H1 (cell line): ENCODE measurements around the gene MPEG1. TPM values are rescaled to one million over a fixed set of nuclear protein-coding genes. Genes with fewer than 3 reads are reported as not detected.

Experiments
- CTCF ChIA-PET: fragments of 300-600 bp; sonication (Branson Sonifier 250); formaldehyde crosslinking; loops from one replicate; lab custom pipeline; 2021; ENCODE audit not compliant: partially characterized antibody; lab: Charles Lee
- POLR2A ChIA-PET: fragments of 300-600 bp; sonication (Branson Sonifier 250); formaldehyde crosslinking; loops from one replicate; lab custom pipeline; 2021; ENCODE audit warnings: inconsistent platforms; ENCODE audit not compliant: partially characterized antibody; lab: Charles Lee
- DNase-seq, 2 experiments: peaks; one replicate each; pipeline versions ENCODE4 v3.0.0 to v3.0.0-alpha.2; 2010 to 2022; ENCODE audit warnings: low spot score in 2 of 2, low read depth in 1 of 2, mixed read lengths in 1 of 2
- FAIRE-seq: peaks from 2 replicates; lab custom pipeline; 2011; peaks lifted over from hg19 to GRCh38; lab: Jason Lieb, UNC
- H2AFZ ChIP-seq: 2 replicates; pipeline ENCODE4 v1.8.1; 2012; ENCODE audit warnings: low read length, inconsistent platforms
- H2AK5ac ChIP-seq: 2 replicates; pipeline ENCODE4 v1.6.1; 2013; ENCODE audit warnings: low read depth, low read length
- H2BK120ac ChIP-seq: replicated peaks from 2 replicates; pipeline ENCODE3; 2013; ENCODE audit warnings: low read depth, low read length, inconsistent platforms
- H2BK12ac ChIP-seq: 2 replicates; pipeline ENCODE4 v1.6.1; 2013; ENCODE audit warnings: low read depth, low read length
- H2BK15ac ChIP-seq: 2 replicates; pipeline ENCODE4 v1.6.1; 2013; ENCODE audit warnings: low read length
- H2BK20ac ChIP-seq: 2 replicates; pipeline ENCODE4 v1.6.1; 2013; ENCODE audit warnings: low read length
- H2BK5ac ChIP-seq: 2 replicates; pipeline ENCODE4 v1.6.1; 2013; ENCODE audit warnings: low read depth, low read length
- H3K14ac ChIP-seq: 2 replicates; pipeline ENCODE4 v1.6.1; 2013; ENCODE audit warnings: inconsistent platforms; ENCODE audit not compliant: insufficient read length
- H3K18ac ChIP-seq: 2 replicates; pipeline ENCODE4 v1.6.1; 2013; ENCODE audit warnings: low read length; ENCODE audit errors: extremely low read depth
- H3K23ac ChIP-seq: 2 replicates; pipeline ENCODE4 v1.6.1; 2013; ENCODE audit warnings: inconsistent platforms; ENCODE audit not compliant: insufficient read length
- H3K23me2 ChIP-seq: 2 replicates; pipeline ENCODE4 v1.6.1; 2013; ENCODE audit warnings: low read depth, low read length
- H3K27ac ChIP-seq: 2 replicates; pipeline ENCODE4 v1.6.1; 2011; ENCODE audit warnings: low read depth, low read length, inconsistent platforms
- H3K27me3 ChIP-seq, 4 experiments: replicated peaks in 1 of 4; 1 replicate in 1 of 4; 2 replicates in 3 of 4; pipeline versions ENCODE4 v1.6.1 to v1.8.1; 2011 to 2013; ENCODE audit warnings: low read length in 3 of 4, mild to moderate bottlenecking in 3 of 4, inconsistent platforms in 2 of 4, mixed read lengths in 2 of 4, moderate library complexity in 1 of 4; ENCODE audit not compliant: control insufficient read depth in 3 of 4, insufficient read depth in 3 of 4; ENCODE audit errors: extremely low read depth in 1 of 4
- H3K36me3 ChIP-seq, 4 experiments: 2 replicates each; pipeline versions ENCODE4 v1.6.1 to v1.8.1; 2011 to 2013; ENCODE audit warnings: mild to moderate bottlenecking in 4 of 4, low read length in 3 of 4, moderate library complexity in 2 of 4, control low read depth in 1 of 4, inconsistent platforms in 1 of 4; ENCODE audit not compliant: insufficient read depth in 4 of 4, control insufficient read depth in 2 of 4
- H3K4ac ChIP-seq: replicated peaks from 2 replicates; pipeline ENCODE3; 2013; ENCODE audit warnings: low read length, low read depth, mixed read lengths, inconsistent platforms; ENCODE audit not compliant: insufficient read length
- H3K4me1 ChIP-seq, 4 experiments: replicated peaks in 1 of 4; 1 replicate in 1 of 4; 2 replicates in 3 of 4; pipeline versions ENCODE4 v1.6.1 to v1.8.1; 2011 to 2013; ENCODE audit warnings: low read length in 3 of 4, inconsistent platforms in 2 of 4, mixed read lengths in 1 of 4; ENCODE audit not compliant: insufficient read depth in 4 of 4, control insufficient read depth in 3 of 4
- H3K4me2 ChIP-seq, 2 experiments: 2 replicates each; pipeline versions ENCODE4 v1.6.1 to v1.8.1; 2011 to 2013; ENCODE audit warnings: low read depth in 2 of 2, low read length in 2 of 2, control low read depth in 1 of 2, inconsistent platforms in 1 of 2, mild to moderate bottlenecking in 1 of 2; ENCODE audit not compliant: insufficient read depth in 1 of 2
- H3K4me3 ChIP-seq, 4 experiments: fragments of 200-600, 300-600 bp in 1 of 4; sonication (generic), shearing (Covaris generic), sonication (Bioruptor Twin) in 1 of 4; 2 replicates each; pipeline versions ENCODE4 v1.5.1 to v1.8.1; 2011 to 2016; ENCODE audit warnings: low read length in 4 of 4, low read depth in 3 of 4, control low read depth in 2 of 4, inconsistent platforms in 2 of 4, mild to moderate bottlenecking in 2 of 4, mixed read lengths in 1 of 4, moderate library complexity in 1 of 4; ENCODE audit not compliant: insufficient read depth in 2 of 4; ENCODE audit errors: extremely low read depth in 1 of 4
- H3K56ac ChIP-seq: replicated peaks from 2 replicates; pipeline ENCODE3; 2013; ENCODE audit warnings: low read depth, mild to moderate bottlenecking, mixed read lengths, low read length, inconsistent platforms; ENCODE audit not compliant: insufficient read length
- H3K79me1 ChIP-seq: 2 replicates; pipeline ENCODE4 v1.6.1; 2013; ENCODE audit warnings: low read depth, low read length, control low read depth
- H3K79me2 ChIP-seq, 2 experiments: 2 replicates each; pipeline versions ENCODE4 v1.6.1 to v1.8.1; 2012 to 2013; ENCODE audit warnings: low read length in 2 of 2, mild to moderate bottlenecking in 2 of 2, inconsistent platforms in 1 of 2; ENCODE audit not compliant: insufficient read depth in 2 of 2, control insufficient read depth in 1 of 2
- H3K9ac ChIP-seq, 4 experiments: replicated peaks in 1 of 4; 1 replicate in 1 of 4; 2 replicates in 3 of 4; pipeline versions ENCODE4 v1.6.1 to v1.8.1; 2011 to 2013; ENCODE audit warnings: low read depth in 3 of 4, low read length in 3 of 4, control low read depth in 2 of 4, mild to moderate bottlenecking in 2 of 4, moderate library complexity in 2 of 4, inconsistent platforms in 1 of 4; ENCODE audit errors: extremely low read depth in 1 of 4
- H3K9me3 ChIP-seq, 2 experiments: 2 replicates each; pipeline versions ENCODE4 v1.6.1 to v1.8.1; 2012 to 2013; ENCODE audit warnings: mild to moderate bottlenecking in 2 of 2, moderate library complexity in 2 of 2, control low read depth in 1 of 2, inconsistent platforms in 1 of 2, low read depth in 1 of 2, low read length in 1 of 2, mixed read lengths in 1 of 2; ENCODE audit not compliant: insufficient read depth in 2 of 2
- H4K20me1 ChIP-seq, 2 experiments: replicated peaks in 1 of 2; 2 replicates each; pipeline versions ENCODE3 to v1.8.1; 2011 to 2013; ENCODE audit warnings: inconsistent platforms in 2 of 2, low read length in 2 of 2, mild to moderate bottlenecking in 1 of 2; ENCODE audit not compliant: insufficient read depth in 2 of 2, control insufficient read depth in 1 of 2
- H4K5ac ChIP-seq: 2 replicates; pipeline ENCODE4 v1.6.1; 2013; ENCODE audit warnings: low read length, low read depth, mixed read lengths, inconsistent platforms; ENCODE audit not compliant: insufficient read length
- H4K8ac ChIP-seq: 2 replicates; pipeline ENCODE4 v1.8.0; 2013; ENCODE audit warnings: mild to moderate bottlenecking, moderate library complexity, low read length, inconsistent platforms; ENCODE audit not compliant: insufficient read depth; ENCODE audit errors: extremely low read depth
- H4K91ac ChIP-seq: replicated peaks from 2 replicates; pipeline ENCODE3; 2013; ENCODE audit warnings: low read length, mixed read lengths, inconsistent platforms; ENCODE audit not compliant: insufficient read length
- PHF8 ChIP-seq: fragments of 200-600 bp; sonication (generic); conservative IDR thresholded peaks from 2 replicates; pipeline ENCODE4 v1.7.1; 2012; ENCODE audit warnings: low read depth, mild to moderate bottlenecking, inconsistent platforms, low read length, moderate library complexity
- TAF1 ChIP-seq: IDR thresholded peaks from 2 replicates; pipeline ENCODE4 v1.6.1; 2011; ENCODE audit warnings: mild to moderate bottlenecking, low read depth, low read length
- WGBS, 2 experiments: shearing (Covaris generic) in 1 of 2; methylation state at CpG; one replicate each; pipeline versions ENCODE4 v1.1.6 to v1.1.7; 2013 to 2015; ENCODE audit warnings: low lambda C conversion rate in 2 of 2, mixed read lengths in 2 of 2, inconsistent platforms in 1 of 2, low coverage in 1 of 2, missing lambda C conversion rate in 1 of 2; ENCODE audit not compliant: insufficient replicate concordance in 2 of 2, insufficient coverage in 1 of 2, insufficient read length in 1 of 2; ENCODE audit errors: extremely low coverage in 1 of 2, missing lambda C conversion rate in 1 of 2; 5-methylcytosine and 5-hydroxymethylcytosine counted together
- polyA plus RNA-seq, 7 experiments: library from polyadenylated mRNA; depleted of rRNA in 3 of 7; stranded (reverse) in 5 of 7; unstranded in 2 of 7; fragments of >200 nt in 5 of 7; fragments of 200-250 nt in 2 of 7; gene quantifications; 1 replicate in 5 of 7; 2 replicates in 1 of 7; 4 replicates in 1 of 7; pipeline versions ENCODE4 v1.2.1 to v1.2.3, GENCODE V29; 2011 to 2013; ENCODE audit warnings: missing spikeins in 2 of 7, mixed read lengths in 2 of 7
- total RNA-seq: library from RNA; stranded (reverse); fragmentation: NEBNext Ultra II Directional; extraction: Animal tissue kit (Norgen Biotek cat#: 25700); gene quantifications from 2 replicates; pipeline ENCODE4 v1.2.1, GENCODE V29; 2021

MPEG1 gene
- total and polyA plus RNA-seq, 2 of the 8 experiments (the other 6 are each of a cell fraction or from before 2014, with no cell fraction given), result not detected

DNA sequence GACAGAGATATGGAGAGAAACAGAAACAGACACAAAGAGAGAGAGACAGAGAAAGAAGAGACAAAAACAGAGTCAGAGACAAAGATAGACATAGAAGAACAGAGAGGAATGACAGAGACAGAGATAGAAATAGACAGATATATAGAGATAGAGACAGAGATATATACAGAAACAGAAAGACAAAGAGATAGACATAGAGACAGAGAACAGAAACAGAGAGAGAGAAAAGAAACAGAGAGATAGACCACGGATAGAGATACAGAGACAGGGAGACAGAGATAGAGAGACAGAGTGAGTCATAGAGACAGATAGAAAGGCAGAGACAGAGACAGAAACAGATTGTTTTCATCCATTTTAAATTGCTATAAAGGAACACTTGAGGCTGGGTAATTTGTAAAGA is 12.3 kb upstream of the MPEG1 start:
- Histone ChIP-seq H2BK15ac (no peak overlapping the region), H3K27ac (no peak overlapping the region), H3K4me1 (no peaks in the 10 kb centered on the region), H2AFZ (no peak overlapping the region), H3K9ac (no peak overlapping the region), H3K79me1 (no peaks in the 10 kb centered on the region), H2BK120ac (no peak overlapping the region), H2BK20ac (no peak overlapping the region), H3K4me3 (no peak overlapping the region), H2BK5ac (no peak overlapping the region), H3K79me2 (no peaks in the 10 kb centered on the region), H4K8ac (no peak overlapping the region), H3K4me2 (no peak overlapping the region), H3K36me3 (no peaks in the 10 kb centered on the region), H3K23ac (no peak overlapping the region), H3K14ac (no peak overlapping the region), H4K5ac (no peak overlapping the region), H4K20me1 (no peaks in the 10 kb centered on the region), H3K56ac (no peak overlapping the region), H3K4ac (no peak overlapping the region), H3K27me3 (no peaks in the 10 kb centered on the region), H2BK12ac (no peak overlapping the region), H2AK5ac (no peak overlapping the region), H3K9me3 (no peaks in the 10 kb centered on the region; a peak in 1 of 4 replicates), H3K23me2 (no peaks in the 10 kb centered on the region), H4K91ac (no peak overlapping the region), H3K18ac (no peak overlapping the region)
- ChIA-PET POLR2A (no interaction called here), CTCF (interaction anchor here (0.8 to 5.1 kb wide), 3 partner anchors 16 to 204 kb away, joined by 3 to 25 read pairs (median 5); no protein-coding TSS in a partner anchor)
- no peak for DNase-seq
- no peak for FAIRE-seq
- 82% methylated on average over 1 of the region's 1 CpG; no CpG with 5 or more reads in 1 of the 2 experiments for WGBS, 2 experiments
- TF ChIP-seq PHF8, result no peak
- TF ChIP-seq TAF1, result no peak
